AG09309 (cell line): ENCODE measurements around the gene CANX.
A peak's percentile ranks its signal among the peaks of the same experiment; 100 is the strongest.
"Not testable (repeated sequence)": the region's sequence is repeated elsewhere in the genome, so short reads cannot be mapped to it uniquely, and the experiment has no call there.

ENCODE experiments used
- DNase-seq: peaks from one replicate; pipeline ENCODE4 v3.0.0-alpha.2; 2010; ENCODE audit warnings: low read depth
- H3K4me3 ChIP-seq: 2 replicates; pipeline ENCODE4 v1.5.1; 2011; ENCODE audit warnings: mild to moderate bottlenecking, low read depth, low read length, moderate library complexity; ENCODE audit not compliant: control insufficient read depth
- CTCF ChIP-seq: IDR thresholded peaks from 2 replicates; pipeline ENCODE4 v1.5.1; 2011; ENCODE audit warnings: mild to moderate bottlenecking, low read depth, low read length, inconsistent platforms; ENCODE audit not compliant: insufficient read depth, control insufficient read depth; ENCODE audit errors: missing control alignments

The CANX gene

DNA sequence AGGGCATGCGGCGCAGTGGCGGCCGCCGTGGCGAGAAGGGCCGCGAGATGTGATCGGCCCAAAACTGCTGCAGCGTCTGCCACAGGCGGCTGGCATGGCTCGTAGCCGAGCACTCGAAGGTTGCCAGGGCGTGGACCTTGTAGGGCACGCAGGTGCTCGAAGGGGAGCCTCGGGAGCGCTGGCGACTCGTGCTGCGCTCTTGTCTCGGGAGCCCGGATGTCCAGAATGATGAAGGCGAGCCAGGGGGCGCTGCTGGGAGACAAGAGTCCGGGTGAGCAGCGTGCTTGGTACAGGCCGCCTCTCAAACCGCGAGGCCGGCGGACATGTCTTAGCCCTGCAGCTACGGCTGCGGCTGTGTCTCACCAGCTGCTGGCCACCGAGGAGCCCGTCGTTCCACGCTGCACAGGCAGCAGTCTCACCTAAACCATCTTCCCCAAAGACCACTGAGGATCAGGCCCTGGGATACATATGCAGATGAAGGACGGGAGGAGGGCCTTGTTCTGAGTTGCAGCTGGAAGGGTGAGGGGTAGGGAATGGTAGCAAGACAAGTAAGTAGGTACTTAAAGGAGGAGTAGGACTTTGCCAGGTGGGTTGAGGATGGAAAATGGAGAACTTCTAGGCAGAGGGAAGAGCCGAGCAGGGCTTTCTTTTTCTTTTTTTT is 19.6 kb upstream of the CANX start:
- H3K4me3 ChIP-seq, result peak overlapping the region; percentile 92
- TF ChIP-seq CTCF, result peak; percentile 36
- no peak for DNase-seq

GRCh38 chr5:179680014-179680779 is 18.6 kb upstream of the CANX start:
- no peak for DNase-seq
- TF ChIP-seq CTCF, result no peak
- no peak overlapping the region for H3K4me3 ChIP-seq

DNA sequence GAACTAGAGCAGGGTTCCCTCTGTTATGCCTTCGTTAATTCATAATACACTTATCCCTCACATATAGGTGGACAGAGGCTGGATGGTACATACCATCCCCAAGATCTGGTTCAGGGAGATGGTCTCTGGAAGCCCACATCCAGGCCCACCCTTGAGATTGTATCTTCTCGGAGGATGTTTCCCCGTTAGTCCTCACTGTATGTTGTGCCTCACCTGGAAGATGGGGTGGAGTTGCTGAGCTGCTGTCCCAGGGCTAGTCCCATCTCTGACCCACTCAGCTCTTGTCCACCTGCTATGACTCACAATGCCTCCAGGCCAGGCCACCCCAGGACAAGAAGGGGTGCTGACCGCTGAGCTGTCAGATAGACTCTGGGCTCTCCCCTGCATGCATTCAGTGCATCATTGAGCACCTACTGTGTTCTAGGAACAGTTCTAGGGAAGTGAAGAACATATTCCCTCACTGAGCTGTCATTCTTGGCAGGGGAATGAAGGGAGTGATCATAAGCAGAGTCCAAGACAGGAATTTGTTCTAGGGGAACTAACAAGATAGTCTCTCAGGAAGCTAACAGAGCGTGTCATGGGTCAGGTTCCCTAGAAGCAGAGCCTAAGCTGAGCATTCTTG is 17.9 kb upstream of the CANX start, which contains the start of gene CBY3:
CBY3 (minus strand) TSS at position 255 of the 622 bp plus-strand sequence; CDS start at position 139, 116 bp downstream.
- TF ChIP-seq CTCF, result no peak
- no peak within 1 kb of the TSS for H3K4me3 ChIP-seq
- DNase-seq, result no peak

- H3K4me3 ChIP-seq, DNase-seq: not testable (repeated sequence)
Measured at GRCh38 chr5:179689212-179689611, 9.6 kb upstream of the CANX start.

DNA sequence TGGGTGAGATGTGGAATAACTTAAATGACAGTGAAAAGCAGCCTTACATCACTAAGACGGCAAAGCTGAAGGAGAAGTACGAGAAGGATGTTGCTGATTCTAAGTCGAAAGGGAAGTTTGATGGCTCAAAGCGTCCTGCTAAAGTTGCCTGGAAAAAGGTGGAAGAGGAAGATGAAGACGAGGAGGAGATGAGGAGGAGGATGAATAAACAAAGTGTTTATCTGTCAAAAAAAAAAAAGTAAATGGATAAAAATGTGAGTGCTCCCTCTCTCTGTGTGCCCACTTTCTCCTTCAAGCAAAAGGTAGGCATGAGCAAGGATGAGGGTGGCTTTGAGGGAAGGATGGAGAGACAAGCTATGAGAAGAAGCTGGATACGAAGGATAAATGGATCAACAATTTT is 4.2 kb upstream of the CANX start:
- no peak for TF ChIP-seq CTCF
- H3K4me3 ChIP-seq, result no peak overlapping the region
- no peak for DNase-seq

DNA sequence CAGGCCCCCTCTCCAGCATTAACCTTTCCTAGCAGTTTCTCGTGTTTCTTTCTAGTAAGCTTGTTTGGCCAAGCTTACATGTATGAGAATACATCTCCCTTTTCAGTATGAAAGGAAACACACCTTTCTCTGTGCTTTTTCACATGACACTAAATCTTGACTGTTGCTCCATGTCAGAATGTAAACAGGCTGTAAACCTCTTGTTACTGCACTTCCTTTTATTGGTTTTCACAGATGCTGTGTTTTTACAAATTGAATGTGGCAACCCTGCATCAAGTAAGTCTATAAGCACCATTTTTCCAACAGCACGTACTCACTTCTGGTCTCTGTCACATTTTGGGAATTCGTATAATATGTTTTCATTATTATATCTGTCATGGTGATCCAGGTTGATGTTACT is 2.2 kb upstream of the CANX start:
- H3K4me3 ChIP-seq, result no peak overlapping the region
- no peak for DNase-seq
- TF ChIP-seq CTCF, result no peak

- no peak overlapping the region for H3K4me3 ChIP-seq
- no peak for TF ChIP-seq CTCF
- DNase-seq, result no peak
Measured at GRCh38 chr5:179697108-179697507, 1.7 kb upstream of the CANX start.

- DNase-seq, result not testable (repeated sequence)
- H3K4me3 ChIP-seq, result peak overlapping the region; percentile 53
Measured at GRCh38 chr5:179697543-179697942, 1.2 kb upstream of the CANX start.
